SW480 (cell line): ENCODE data around the gene GAGE10.
A peak's percentile ranks its signal among the peaks of the same experiment; 100 is the strongest.

Source experiments
- DNase-seq: peaks from one replicate; pipeline ENCODE4 v3.0.0-alpha.2; 2016; ENCODE audit warnings: low spot score

GAGE10 gene, protein sequence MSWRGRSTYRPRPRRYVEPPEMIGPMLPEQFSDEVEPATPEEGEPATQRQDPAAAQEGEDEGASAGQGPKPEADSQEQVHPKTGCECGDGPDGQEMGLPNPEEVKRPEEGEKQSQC

DNA sequence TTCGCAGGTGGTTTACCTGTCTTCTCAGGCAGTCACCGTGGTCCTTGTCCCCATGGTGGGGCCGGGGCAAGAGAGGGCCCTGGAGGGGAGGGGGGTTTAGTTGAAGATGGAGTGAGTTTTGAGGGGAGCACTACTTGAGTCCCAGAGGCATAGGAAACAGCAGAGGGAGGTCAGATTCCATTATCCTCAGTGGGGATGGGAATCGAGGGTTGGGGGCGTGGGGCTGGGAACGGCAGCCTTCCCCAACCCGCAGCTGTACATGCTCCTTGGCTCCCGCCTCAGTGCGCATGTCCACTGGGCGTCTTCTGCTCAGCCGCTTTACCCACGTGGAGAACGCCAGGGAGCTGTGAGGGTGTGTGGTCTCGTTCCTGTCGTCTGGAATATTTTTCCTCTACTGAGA is at the start of gene GAGE10:
TSS of gene GAGE10 (plus strand) at position 301 of the 400 bp plus-strand sequence. CDS start 1,214 bp downstream, outside the sequence.
- DNase-seq, result no peak

DNA sequence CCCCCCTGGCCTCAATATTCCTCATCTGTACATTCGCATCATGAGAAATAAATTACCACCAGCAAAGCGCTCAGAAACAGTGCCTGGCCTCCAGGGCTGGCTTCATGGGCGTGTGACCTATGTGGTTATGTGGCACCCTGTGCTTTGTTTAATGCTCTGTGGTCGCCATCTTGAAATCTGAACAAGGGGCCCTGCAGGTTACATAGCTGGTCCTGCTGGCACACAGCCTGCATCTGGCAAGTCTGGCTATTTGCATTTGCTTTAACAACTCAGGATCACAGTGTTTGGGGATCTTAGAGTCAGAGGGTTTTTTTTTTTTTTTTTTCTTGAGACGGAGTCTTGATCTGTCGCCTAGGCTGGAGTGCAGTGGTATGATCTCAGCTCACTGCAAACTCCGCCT is 48.8 kb upstream of the GAGE10 start:
- no peak for DNase-seq

DNA sequence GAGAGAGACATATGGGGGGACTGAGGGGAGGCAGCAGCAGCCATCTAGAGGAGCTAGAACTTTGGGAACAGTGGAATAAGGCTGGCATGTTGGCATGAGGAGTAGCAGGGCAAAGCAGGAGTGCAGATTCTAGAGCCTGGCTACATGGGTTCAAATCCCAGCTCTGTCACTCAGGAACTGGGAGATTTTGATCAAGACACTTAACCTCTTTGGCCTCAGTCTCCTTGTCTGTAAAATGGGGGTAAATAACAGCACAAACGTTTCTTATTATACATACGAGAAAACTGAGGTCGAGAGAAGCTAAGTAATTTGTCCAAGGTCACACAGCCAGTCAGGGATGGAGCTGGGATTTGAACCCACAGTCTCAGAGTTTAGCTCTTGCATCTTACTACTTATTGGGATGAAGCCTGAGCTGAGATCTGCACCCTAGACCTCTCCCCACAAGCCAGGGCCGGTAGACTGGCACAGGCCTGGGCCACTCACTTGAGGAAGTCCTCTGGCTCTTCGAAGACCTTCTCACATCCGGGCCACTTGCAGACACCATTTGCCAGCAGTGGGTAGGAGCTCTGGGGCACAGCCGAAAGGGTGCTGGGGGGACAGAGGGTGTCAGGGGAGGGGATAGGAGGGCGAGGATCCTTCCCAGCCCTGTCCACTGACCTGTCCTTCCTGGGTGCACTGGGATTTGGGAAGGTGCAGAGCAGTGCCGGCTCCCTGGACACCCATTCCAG is 47.0 kb upstream of the GAGE10 start:
- no peak for DNase-seq

DNA sequence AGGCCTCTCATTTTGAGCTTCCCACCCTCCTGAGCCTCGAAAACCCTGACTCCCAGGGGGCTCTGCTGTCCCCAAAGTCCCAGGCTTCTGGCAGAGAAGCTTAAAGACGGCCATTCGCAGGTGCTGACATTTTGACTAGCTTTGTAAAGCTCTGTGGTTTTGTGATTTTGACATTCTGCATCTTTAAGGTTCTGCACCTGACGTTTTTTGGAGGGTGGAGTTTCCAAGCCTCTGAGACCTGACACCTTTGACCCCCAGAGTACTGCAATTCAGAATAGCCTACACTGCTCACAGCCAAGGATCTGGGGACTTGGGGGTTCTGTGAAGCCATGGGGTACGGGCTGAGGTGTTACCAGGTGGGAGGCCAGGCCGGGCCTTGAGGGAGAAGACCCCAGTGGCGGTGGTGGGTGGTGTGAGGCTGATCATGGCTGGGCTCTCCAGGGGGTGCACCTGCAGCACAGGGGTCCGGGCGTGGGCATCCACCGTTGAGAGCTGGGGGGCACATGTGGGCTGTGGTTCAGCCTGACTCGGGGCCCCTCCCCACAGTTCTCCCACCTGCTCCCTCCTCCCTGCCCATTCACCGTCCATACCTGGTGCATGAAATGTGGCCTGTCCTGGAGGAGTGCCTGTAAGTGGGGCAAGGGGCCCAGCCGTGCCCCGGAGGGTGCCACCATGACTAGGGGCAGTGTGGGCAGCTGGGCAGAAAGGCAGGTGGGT is 46.2 kb upstream of the GAGE10 start:
- DNase-seq, result no peak

DNA sequence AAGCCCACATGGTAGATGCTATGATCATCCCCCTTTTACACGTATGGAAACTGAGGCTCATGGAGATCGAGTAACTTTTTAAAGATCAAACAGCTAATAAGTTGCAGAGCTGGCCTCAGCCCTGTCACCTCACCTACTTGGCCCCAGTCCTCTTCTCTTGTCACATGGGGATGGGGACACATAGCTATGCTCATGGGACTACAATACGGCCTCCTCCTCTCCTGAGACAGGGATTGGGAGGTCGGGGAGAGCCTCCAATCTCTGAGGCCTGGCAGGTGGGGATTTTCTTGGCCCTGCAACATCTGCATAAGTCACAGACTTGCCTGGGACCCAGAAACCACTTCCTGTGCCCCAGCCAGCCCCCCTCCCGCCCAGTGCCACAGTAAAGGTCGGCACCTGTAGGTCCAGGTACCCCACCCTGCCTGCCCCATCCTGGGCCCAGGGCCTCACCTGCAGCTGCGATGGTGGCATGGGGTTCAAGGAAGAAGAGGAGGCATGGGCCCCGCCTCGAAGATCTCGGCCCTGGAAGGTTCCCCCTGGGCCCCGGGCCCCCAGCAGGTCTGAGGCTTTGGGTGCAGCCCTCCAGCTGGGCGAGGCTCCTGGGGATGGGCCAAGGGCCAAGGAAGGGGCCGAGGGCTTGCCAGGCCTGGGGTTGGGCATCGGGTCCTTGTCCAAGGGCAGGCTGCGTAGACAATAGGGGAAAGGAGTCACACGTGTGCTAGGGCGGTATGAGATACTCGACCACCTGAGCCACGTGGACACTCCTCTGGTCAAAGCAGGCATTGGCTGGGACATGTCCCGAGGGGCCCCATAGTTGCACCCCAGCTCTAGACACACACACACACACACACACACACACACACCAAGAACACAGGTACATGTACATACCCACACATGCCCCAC is 45.3 kb upstream of the GAGE10 start:
- no peak for DNase-seq

DNA sequence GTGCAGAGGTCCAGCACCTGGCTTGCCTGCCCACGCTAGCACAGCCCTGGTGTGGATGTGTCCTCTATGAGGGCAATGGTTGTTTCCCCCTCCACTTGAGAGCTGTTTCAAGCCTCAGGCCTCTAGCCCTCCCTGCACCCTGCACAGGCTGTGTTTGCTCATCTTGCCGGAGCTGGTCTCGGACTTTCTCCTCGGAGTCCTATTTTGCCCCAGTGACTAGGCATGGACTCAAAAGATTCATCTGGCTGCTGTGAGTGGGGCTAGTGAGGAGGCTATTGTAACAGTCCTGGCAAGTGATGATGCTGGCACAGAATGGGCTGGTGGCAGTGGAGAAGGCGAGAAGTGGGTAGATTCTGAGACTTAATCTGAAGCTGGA is 44.7 kb upstream of the GAGE10 start:
- no peak for DNase-seq

DNA sequence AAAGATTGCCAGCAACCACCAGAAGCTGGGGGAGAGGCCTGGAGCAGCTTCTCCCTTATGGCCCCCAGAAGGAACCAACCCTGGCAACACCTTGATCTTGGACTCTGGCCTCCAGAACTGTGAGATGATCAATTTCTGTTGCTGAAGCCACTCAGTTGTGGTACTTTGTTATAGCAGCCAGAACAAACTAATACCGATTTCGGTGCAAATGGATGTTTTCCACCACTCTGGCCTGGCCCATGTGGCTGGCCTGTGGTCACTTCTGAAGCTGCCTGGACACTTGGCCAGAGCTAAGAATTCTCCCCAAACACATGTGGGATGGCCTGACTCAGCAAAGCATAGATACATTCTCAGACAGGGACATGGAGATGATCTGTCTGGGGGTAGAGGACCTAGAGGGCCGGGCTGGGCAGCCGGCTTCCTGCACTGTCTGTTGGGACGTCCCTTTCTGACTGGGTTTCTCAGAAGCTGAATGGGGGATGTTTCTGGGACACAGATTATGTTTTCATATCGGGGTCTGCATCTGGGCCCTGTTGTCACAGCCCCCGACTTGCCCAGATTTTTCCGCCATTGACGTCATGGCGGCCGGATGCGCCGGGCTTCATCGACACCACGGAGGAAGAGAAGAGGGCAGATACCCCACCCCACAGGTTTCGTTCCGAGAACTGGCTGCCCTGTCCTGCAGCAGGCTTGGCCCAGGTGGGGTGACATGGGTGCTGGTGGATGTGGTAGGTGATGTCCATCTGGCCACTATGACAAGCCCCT is 43.0 kb upstream of the GAGE10 start:
- no peak for DNase-seq

DNA sequence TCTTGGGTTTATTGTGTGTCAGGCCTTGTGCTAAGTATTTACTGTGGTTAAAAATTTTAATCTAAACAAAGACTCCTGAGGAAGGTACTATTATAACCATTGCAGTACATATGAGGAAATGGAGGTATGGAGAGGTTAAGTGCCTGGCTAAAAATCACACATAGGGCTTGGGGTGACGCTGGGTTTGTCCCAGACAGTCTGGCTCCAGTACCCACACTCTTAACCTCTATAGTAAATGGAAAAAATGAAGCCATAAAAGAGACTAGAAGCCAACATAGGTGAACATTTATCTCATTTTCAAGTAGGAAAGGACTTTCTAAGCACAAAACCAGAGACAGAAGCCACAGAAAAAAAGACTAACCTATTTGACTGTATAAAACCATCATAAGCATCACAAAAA is 40.8 kb upstream of the GAGE10 start:
- DNase-seq, result no peak

DNA sequence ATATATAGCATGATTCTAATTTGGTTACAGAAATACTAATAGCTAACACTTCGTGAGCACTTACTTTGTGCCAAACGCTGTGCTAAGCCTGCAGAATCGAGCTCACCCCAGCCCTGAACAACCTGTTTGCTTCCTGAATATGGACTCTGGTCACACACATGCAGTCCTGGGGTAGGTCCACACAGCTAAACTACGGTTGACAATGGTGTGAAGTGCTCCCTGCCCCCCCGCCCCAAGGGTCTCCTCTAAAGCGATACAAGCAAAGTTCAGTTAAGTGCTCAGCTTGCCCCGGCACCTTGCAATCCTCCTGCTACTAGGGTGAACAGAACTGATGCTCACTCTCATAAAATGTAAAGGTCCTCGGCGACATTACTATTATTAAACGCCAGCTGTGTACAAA is 39.8 kb upstream of the GAGE10 start:
- DNase-seq, result no peak

DNA sequence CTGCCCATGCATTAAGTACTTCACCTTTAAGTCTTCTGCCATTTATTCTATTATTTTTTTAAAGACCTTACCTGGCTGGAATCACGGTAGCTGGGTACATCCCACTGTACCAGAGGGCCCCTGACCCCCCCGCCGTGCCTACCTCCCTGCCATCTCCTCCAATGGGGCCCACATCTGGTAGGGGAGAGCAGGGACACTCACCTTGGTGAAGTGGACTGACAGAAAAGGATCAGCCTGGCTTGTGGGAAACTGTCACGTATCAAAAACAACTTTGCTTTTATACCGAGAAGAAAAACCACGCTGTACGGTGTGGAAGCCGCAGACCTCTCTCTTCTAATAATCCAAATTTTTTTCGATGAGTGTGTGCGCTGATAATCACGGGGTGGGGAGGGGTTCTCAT is 39.0 kb upstream of the GAGE10 start, which contains the start of gene FOXP3:
TSS of gene FOXP3 (minus strand) at position 251 of the 400 bp plus-strand sequence. CDS start 6,205 bp downstream, outside the sequence.
- no peak for DNase-seq

DNA sequence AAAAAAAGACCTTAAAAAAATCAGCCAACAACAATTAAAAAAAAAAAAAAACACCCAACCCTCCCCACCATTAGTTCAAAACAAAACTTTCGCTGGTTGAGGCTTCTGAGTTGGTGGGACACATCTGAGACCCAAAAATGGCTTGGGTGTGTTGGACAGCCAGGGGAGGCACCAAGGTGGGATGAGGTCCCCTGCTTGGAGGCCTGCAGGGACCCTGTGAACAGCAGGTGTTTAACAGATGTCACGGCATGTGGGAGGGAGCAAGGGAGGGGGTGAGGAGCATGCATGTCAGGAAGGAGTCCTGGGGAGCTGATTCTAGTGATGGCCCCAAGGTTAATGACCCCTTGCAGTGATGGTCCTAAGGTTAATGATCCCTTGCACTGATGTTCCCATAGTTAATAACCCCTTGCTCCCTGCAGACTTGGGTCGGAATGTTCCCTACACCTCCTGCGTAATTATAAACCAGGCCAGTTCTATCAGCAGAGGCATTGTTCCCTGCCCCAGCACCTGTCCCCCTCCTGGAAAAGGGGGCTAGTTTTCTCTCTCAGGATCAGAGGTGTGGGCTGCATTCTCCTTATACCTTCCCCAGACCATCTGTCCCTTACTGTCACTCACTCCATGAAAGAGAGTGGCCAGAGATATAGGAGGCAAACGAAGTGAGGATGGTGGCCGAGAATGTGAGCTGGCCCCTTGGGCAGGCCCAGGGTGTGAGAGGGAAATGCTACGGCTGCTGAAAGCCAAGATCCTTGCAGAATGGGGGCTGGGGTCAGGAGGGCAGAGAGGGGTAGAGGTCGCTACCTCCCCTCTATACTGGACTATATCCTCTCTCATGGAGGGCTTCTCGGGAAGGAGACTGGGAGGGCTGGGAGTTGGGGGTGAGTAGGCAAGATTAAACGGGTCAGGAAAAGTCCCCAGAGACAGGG is 36.7 kb upstream of the GAGE10 start:
- DNase-seq, result no peak

DNA sequence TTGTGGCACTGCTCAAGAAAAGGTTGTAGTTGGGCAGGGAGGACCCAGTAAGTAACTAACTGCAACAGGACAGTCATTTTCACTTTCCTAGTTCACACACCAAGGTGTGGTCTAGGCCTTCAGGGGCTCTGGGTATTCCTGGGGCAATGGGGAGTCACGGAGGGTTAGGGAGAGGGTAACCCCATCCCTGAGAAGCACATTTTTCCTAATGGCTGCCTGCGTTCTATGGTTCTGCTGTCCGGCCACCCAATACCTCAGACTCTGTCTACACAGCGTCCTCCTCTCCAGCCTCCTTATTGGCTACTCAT is 34.8 kb upstream of the GAGE10 start:
- no peak for DNase-seq

DNA sequence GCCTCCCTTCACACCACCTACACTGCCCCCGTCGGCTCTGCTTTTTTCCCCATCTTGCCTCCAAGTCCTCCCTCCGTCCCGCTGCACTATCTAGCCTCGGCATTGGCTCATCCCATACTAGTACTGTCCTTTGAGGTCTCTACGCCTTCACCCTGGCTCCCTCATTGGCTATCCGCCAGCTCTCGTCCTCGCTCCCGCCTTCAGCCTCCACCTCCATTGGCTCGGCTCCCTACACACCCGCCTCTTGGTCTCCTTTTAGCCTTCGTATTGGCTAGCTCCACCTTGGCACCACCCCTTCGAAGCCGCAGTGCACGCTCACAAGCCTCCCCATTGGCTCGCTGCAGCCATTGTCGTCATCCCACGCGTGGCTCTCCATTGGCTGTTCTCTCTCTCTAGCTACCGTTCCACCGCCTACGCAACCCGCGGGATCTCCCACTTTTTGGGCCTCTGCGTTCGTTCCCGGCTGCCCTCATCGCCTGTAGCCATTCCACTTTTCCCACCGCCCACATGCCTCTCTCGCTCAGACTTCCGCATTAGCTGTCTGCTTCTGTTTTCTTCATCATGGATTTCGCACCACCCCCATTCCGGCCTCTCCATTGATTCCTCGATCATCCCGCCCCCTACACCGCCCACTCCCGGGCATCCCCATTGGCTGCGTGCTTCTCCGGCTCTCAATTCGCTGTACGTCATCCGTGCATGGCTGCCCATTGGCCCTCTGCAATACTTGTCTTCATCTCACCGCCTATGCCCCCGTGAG is 34.3 kb upstream of the GAGE10 start:
- peak; percentile 99 for DNase-seq

DNA sequence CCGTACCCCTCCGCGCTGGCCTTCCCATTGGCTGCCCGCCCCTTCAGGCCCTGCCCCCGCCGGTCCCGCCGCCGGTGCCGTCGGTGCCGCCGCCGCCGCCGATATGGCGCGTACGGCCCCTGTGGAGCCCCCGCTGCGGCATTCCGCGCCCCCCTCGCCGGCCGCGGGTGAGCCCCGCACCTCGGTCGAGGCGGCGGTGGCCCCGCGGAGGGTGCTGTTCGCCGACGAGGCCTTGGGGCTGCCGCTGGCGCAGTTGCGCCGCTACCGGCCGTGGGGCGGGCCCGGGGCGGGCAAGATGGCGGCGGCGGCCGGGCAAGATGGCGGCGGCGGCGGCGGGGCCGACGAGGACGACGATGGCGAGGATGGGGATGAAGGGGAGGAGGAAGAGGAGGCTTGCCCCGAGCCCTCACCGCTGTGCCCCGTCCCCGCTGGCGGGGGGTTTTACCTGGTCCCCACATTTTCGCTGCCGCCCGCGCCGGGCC is 33.6 kb upstream of the GAGE10 start, which contains the start of gene PPP1R3F:
TSS of gene PPP1R3F (plus strand) at position 27 of the 482 bp plus-strand sequence. CDS start at position 104, 77 bp downstream.
- DNase-seq, result no peak

DNA sequence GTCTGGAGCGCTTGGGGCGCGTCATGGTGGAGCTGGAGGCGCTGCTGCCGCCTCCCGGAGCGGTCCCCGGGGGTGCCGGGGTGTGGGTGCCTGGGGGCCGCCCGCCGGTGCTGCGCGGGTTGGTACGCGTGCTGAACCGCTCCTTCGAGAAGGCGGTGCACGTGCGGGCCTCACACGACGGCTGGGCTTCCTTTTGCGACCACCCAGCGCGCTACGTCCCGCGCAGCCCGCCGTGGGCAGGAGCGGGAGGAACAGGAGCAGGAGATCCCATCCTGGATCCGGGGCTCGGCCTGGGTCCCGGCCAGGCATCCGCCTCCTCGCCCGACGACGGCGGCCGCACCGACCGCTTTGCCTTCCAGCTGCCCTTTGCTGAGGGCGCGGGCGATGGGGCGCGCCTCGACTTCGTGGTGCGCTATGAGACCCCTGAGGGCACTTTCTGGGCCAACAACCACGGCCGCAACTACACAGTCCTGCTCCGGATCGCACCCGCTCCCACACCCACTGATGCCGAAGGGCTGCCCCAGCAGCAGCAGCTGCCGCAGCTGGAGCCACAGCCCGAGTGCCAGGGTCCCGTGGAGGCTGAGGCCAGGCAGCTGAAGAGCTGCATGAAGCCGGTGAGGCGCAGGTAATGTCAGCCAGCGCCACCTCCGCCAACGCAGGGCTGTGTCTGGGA is 33.1 kb upstream of the GAGE10 start:
- no peak for DNase-seq

DNA sequence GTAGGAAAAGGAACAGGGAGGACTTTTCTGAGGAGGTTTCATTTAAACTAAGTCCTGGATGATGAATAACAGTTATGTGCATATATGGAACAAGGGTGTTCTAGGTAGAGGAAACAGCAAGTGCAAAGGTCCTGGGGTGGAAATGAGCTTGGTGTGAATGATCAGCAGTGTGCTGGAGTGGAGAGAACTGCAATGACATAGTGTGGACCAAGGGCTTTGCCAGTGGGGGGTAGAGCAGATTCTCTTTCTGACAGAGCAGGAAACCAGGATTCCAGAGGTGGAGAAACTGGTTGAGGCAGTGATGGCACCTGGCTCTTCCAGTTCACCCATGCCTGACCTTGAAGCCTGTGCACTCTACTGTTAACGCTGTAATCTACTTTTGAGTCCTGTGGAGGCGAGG is 32.1 kb upstream of the GAGE10 start:
- DNase-seq, result no peak

DNA sequence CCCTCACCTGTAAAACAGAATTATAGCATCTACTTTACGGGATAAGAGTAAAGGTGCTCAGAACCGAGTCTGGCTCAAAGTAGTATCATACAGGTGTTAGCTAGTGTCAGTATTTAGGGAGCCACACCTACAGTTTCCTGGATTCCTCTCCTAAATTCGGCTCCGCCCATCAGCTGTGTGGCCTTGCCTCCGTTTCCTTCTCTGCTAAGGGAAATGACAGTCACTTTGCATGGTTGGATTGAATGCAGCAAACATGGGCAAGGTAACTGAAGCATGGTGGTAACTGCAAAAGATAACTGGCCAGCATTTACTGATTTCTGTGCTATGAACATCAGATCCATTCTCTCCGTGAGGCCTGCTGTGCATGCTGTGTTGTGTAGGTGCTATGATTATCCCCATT is 31.0 kb upstream of the GAGE10 start:
- no peak for DNase-seq

DNA sequence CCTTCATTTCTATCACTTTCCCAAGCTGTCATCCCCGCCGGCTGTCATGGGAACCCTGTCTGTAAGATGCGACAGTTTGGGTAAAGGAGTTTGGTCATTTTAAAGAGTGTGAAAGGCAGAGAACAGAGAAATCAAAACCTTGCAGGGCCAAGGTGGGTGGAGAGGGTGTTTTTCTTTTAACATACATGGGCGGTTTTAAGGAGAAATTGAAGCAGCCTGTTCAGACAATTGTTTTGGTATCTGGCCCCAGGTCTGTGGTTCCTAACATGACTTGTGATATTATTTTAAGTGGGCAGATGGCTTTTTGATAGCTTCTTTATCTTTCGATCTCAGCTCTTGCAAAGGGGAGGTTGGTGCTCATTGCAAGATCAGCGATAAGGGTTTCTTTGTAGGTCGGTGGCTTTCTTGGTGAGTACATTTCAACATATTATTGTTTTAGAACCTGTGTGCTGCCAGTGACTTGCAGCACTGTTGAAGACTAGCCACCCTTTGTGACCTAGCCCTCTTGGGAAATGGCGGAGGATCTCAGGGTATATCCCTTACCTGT is 30.2 kb upstream of the GAGE10 start:
- no peak for DNase-seq

DNA sequence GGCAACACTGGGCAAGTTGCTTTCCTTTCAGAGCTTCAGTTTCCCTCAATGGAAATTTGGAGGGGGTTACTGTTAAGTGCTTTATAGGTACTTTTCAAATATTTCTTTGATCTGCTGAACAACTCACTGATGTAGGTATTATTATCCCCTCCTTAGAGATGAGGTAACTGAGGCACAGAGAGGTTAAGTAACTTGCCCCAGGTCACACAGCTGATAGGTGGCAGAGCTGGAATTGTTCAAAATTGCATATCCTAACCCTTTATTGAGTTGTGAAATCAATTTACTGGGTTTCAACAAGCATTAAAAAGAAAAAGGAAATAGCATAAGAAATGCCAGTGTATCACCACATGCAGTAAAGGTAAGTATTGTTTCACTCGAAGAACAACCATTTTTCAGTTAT is 27.2 kb upstream of the GAGE10 start:
- DNase-seq, result no peak
